ENCODE data around the gene CXXC5.

DNA sequence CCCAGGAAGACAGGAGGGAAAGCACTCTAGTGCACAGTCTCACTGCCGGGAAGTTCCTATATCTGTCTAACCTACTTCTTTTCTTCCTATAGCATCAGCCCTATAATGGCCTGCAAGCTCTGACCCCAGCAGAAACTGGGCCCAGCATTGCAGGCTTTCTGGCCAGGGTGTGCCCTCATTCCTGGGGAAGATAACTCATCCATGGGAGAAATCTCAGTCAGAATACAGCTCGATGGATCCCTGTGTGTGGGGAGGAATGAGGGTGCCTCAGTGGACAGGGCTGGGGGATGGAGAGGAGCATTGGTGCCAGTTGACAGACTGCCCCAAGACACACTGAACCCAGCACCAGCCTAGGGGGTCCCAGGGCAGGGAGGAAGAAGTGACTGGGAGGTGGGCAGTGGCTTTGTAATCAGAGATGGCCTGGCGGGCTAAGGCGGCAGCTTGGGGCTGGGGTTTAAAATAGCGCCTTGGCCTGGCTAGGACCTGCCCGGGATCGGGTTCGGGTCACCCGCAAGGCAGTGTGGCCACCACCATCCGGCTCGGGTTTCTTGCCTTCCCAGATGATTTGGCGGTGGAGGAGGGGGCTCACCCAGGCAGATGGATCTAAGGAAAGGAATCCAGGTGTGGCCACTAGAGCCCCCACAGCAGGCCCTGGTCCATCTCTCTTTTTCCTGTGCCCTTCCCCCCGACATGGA lies 7.6 kb upstream of the CXXC5 start:
- TF ChIP-seq, protein P1, sequence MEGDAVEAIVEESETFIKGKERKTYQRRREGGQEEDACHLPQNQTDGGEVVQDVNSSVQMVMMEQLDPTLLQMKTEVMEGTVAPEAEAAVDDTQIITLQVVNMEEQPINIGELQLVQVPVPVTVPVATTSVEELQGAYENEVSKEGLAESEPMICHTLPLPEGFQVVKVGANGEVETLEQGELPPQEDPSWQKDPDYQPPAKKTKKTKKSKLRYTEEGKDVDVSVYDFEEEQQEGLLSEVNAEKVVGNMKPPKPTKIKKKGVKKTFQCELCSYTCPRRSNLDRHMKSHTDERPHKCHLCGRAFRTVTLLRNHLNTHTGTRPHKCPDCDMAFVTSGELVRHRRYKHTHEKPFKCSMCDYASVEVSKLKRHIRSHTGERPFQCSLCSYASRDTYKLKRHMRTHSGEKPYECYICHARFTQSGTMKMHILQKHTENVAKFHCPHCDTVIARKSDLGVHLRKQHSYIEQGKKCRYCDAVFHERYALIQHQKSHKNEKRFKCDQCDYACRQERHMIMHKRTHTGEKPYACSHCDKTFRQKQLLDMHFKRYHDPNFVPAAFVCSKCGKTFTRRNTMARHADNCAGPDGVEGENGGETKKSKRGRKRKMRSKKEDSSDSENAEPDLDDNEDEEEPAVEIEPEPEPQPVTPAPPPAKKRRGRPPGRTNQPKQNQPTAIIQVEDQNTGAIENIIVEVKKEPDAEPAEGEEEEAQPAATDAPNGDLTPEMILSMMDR (IDR thresholded peaks at IDR 0.05; ENCODE audit: insufficient read depth, low read depth, low read length), result no peak
- no peak for TF ChIP-seq EZH2 (IDR thresholded peaks at IDR 0.05; ENCODE audit: insufficient read depth, low read length)
